Kidney tubule cell (primary cell): Measurements from ENCODE around the gene IQSEC1.

Source experiments
- DNase-seq: peaks from one replicate; pipeline ENCODE4 v3.0.0-alpha.2; 2018; ENCODE audit warnings: low spot score

The IQSEC1 gene

DNA sequence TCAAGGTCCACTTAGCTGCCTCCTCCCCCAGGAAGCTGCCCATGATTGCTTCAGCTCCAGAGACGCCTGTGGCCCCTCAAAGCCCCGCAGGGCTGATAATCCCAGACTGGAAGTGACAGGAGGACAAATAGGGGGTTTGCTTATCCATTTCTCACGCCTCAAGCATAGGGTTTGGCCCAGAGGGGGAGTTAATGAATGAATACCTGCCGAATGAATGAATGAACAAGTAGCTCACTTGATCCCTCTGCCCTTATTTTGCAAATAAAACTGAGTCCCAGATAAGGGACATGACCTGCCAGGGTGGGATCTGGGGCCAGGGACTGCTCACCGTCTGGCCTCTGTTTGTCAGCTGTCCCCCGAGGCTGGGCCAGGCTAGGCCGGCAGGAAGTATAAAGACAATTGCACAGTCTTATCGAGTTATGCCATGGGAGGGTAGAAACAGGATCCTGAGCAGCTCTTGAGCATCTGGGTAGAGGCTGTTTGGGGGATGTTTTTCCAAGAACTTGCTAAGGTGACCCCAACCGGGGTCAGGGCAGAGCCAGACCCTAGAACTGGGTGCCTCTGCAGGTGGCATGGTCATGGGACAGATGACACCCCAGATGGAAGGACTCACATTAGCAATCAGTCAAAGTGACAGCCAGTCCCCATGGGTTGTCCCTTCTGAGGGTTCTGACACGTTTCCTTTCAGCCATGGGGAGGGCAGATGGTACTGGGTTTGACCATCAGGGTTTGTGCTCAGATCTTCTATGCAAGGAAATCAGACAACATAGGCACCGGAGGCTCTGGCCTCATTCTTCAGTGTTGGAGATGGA lies 45.0 kb downstream of the IQSEC1 start:
- no peak for DNase-seq

- no peak for DNase-seq
Measured at GRCh38 chr3:13027154-13027553, 46.1 kb downstream of the IQSEC1 start.

DNA sequence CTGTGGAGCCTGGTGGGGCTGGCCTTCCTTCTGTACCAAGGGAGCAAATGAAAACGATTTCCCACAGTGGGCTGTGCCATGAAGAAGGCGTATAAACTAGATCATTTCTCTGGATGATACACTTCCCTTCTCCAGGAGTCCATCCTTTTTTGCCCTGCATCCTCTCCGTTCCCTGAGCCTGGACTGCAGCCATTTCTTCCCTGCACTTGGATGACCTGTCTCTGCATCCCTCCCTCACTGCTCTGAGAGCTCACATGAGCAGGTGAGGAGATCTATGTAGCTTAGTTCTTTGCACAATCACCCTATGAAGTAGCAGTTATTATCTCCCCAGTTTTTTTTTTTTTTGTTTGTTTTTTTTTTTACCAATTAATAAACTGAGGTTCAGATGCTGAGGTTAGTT lies 46.7 kb downstream of the IQSEC1 start:
- DNase-seq: no peak

GRCh38 chr3:13025778-13026518 lies 47.3 kb downstream of the IQSEC1 start:
- no peak for DNase-seq

- peak; percentile 78 for DNase-seq
Measured at GRCh38 chr3:13025090-13025489, 48.1 kb downstream of the IQSEC1 start.

GRCh38 chr3:13024765-13025065 lies 48.5 kb downstream of the IQSEC1 start:
- peak; percentile 11 for DNase-seq

DNA sequence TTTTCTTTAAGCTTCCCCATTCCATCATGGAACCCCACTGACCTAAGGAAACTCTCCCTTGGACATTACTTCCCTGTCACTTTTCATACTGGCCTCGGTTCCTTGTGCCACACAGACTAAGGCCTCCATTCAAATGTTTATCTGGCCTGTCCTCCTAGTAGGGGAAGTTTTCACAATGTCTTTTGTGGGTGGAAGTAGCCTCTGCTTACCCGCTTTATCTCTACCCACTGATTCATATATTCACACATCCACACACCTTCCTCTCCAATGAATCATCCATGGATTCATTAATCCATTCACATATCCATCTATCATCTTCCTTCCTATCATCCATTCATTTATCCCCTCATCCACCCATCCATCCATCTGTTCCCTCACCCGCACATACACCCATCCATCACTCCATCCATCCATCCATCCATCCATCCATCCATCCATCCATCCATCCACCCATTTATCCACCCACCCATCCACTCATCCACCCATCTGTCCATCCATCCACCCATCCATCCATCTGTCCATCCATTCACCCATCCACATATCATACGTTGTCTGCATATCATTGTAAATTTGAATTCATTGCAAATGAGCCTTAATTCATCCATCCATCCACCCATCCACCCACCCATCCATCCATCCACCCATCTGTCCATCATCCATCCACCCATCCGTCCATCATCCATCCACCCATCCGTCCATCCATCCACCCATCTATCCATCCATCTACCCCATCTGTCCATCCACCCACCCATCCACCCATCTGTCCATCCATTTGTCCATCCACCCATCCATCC lies 49.1 kb downstream of the IQSEC1 start:
- peak; percentile 30 for DNase-seq

GRCh38 chr3:13023235-13023970 lies 49.8 kb downstream of the IQSEC1 start:
- no peak for DNase-seq

DNA sequence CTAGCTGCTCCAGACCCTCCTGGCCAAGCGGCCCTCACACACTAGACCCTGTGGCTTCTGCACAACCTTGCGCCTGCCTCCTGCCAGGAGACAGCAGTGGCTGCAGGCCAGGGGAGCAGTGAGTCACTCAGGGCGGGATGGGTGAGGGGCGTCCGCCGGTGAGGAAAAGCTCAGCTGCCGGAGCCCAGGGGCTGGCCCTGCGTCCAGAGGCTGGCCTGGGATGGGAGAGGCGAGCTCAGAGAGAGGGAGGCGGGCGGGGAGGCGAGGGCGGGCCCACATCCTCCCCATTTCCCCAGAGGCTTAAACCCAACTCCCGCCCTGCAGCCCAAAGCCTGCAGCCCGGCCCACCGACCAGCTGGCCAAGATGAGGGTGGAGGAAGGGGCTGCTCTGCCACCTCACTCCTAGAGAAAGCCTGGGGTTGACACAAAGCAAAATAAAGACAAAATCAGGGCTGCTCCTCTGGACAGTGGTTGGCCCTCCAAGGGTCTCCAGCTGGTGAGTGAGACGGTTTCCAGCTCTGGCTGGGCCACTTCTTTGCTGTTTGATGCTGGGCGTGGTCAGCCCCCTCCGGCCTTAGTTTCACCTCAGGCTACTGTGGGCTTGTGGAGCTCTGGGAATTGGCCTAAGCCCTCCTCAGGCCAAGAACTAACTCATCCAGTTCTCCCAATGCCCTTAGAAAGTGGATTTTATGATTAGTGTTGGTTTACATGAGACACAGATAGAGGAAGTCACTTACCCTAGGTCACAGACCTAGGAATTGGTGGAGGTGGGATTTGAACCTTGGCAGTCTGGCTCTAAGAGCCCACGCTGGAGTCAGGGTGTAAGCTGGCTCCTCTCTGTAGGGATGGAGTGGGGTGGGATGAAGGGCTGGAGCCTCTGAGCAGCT lies 50.6 kb downstream of the IQSEC1 start:
- DNase-seq: peak; percentile 43

DNA sequence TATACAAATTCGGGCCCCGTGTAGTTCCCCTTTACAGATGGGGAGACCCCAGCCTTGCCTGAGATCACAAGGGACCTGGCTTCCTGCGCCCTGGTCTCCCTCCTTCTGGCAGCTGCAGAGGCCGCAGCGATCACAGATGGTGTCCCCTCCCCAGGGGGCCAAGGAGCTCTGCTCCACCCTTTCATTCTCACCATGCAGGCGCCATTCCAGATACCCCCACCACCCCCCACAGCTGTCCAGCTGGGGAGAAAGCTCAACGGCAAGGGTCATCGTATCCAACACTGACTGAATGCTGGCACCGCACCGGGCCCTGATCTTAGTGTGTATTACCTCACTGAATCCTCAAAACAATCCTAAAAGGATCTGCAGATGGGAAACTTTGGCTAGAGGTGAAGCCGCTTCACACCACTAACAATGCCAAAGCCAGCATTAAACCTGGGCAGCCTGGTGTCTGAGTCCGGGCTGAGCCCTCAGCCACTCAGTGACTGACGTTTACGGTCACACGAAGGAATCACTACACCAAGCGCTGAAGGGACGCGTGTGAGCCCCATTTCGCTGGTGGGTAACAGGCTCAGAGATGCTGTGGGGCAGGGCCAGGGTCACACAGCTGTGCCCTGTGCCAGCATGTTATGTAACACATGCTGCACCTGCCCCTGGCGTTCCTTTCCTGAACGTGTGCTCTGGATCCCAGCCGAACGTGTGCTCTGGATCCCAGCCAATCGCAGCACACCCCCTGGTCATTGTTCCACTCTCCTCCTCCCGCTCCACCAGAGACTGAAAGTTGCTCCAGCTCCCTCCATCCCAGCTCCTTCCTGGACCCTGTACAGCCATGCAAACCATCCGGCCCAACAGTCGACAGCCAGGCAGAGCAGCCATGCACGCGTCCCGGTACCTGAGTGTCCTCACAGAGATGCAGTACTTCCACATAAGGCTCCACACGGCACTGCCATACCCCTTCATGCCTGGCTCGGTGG lies 51.8 kb downstream of the IQSEC1 start:
- no peak for DNase-seq

- DNase-seq: no peak
Measured at GRCh38 chr3:13020159-13020750, 53.0 kb downstream of the IQSEC1 start.

DNA sequence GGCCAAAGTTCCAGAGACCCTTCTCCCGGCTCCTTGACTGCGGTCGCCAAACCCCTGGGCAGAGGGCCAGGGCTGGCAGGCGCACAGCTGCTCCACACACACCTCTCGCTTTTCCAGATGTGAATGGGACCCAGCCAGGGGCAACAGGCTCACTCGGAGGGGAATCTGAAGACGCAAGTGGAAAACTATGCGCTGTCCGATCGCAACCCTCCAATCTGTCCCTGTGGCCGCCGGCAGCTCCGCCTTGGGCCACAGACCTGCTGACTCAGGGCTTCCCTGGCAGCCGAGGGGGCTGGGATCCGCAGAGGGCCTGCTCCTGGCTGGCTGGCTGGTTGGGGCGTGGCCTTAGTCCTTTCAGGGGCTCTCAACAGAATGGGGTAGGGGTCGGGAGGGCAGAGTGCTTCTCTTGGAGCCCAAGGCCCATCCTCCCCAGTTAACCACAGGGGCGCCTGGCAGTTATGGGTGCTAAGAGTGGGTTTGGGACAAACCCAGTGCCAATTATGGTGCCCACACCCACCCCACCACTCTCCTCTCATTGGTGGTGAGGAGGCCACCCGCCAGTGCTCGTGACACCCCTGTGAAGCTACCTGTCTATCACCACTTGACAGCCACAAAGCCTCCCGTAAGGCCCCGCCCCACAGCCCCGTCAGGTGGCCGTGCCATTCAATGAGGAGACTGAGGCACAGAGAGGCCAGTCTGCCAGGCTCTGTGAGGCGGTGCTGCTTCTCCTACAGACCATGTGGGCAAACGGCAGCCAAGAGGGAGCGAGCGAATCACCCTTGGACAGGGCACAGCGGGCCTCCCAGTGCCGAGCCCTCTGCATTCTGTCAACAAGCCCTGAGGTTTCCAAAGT lies 53.8 kb downstream of the IQSEC1 start:
- peak; percentile 42 for DNase-seq

- no peak for DNase-seq
Measured at GRCh38 chr3:13018561-13019242, 54.5 kb downstream of the IQSEC1 start.

DNA sequence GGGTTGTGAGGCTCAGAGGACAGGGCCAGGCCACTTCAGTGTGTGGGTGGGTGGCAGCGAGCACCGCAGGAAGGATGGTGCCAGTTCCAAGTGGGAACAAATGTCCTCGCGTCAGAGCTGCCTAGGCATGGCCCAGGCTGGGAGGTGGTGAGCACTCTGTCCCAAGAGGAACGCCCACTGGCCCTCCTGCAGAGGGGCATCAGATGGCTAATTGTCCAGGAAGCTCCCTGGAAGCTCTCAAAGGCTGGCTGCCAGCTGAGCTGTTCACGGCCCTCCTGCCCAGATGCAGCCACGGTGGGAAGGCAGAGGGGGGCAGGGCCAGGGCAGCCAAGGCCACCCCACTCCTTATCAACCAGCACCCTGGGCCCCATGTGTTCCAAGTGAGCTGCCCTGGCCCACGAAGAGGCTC lies 55.2 kb downstream of the IQSEC1 start:
- DNase-seq: no peak

GRCh38 chr3:13017361-13018042 lies 55.7 kb downstream of the IQSEC1 start:
- DNase-seq: no peak

- DNase-seq: no peak
Measured at GRCh38 chr3:13016721-13017255, 56.4 kb downstream of the IQSEC1 start.
